Measurements from ENCODE around the gene ITPK1.

ITPK1 gene

DNA sequence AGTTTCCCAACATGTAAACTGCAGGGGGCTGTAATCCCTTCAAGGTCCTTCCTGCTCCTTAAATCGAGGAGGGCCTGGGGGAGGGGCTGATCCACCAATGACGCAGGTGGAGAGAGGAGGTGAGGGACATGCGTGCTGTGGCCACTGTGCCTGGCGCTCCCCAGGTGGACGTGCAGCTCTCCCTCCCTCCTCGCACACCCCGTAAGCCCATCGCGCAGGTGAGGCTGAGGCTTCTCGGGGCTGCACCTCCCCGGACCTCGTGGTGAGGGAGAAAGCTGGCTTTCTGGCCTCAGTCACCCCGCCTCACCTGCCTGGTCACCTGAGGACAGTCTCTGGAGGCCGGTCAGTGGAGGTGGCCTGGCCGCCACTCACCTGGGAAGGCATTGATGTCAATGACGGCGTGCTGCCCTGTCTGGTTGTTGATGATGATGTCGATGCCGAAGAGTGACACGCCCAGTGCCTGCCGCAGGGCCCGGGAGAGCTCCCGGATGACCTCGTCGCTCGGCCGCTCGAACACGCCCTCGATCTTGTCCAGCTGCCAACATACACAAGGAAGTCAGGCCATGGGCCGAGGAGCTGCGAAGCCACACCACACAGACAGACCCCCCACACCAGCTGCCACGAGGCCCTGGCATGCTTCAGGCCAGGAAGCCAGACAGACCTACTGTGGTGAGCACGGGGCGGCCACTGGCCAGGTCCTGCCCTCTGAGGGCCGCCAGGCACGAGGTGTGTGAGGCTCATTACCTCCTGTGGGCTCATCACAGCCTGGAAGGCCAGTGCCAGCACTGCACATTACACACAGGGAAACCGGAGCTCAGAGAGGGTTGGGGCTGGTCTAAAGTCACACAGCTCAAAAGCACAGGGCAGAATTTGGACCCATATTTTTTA lies 169.5 kb downstream of the ITPK1 start:
- no peak for TF ChIP-seq CTCF (IDR thresholded peaks at IDR 0.05; ENCODE audit: low read depth, low read length)
- Histone ChIP-seq H3K27ac (ENCODE audit: low read length) (no peak overlapping the region), H3K4me1 (ENCODE audit: low read length) (no peaks in the 10 kb centered on the region), H3K4me3 (ENCODE audit: low read length) (no peak overlapping the region), H3K9ac (ENCODE audit: low read length) (no peak overlapping the region), H3K36me3 (replicated peaks; ENCODE audit: low read depth, low read length) (no peaks in the 10 kb centered on the region), H3K9me3 (ENCODE audit: insufficient read depth, low read length) (no peaks in the 10 kb centered on the region), H4K20me1 (ENCODE audit: insufficient read depth, low read length) (no peaks in the 10 kb centered on the region), H3K79me2 (ENCODE audit: low read length) (no peaks in the 10 kb centered on the region), H3K27me3 (ENCODE audit: low read depth, low read length) (no peaks in the 10 kb centered on the region), H3K4me2 (ENCODE audit: low read length) (no peak overlapping the region), H2AFZ (ENCODE audit: low read depth, low read length) (no peak overlapping the region)

DNA sequence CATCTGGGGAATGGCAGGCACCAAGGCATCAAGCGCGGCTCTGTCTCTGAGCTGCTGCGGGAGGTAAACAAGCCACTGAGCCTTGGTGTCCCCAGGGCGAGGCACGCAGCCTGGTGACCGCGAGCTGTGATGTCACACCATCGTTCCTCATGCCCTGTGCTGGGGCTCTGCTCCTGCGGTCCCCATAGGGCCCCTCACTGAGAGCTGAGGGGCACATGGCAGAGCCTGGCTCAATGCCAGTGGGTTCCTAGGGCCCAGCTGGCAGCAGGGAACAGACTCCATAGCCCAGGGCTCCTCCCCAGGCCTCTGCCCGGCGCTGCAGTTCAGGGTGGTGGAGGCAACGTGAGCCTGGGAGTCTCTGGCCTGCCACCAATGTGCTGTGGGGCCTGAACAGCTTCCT lies 170.2 kb downstream of the ITPK1 start:
- Histone ChIP-seq H3K27me3 (ENCODE audit: low read depth, low read length) (no peaks in the 10 kb centered on the region), H3K4me2 (ENCODE audit: low read length) (no peak overlapping the region), H3K79me2 (ENCODE audit: low read length) (no peaks in the 10 kb centered on the region), H3K36me3 (replicated peaks; ENCODE audit: low read depth, low read length) (no peaks in the 10 kb centered on the region), H3K9me3 (ENCODE audit: insufficient read depth, low read length) (no peaks in the 10 kb centered on the region), H4K20me1 (ENCODE audit: insufficient read depth, low read length) (no peaks in the 10 kb centered on the region), H3K4me1 (ENCODE audit: low read length) (no peaks in the 10 kb centered on the region), H2AFZ (ENCODE audit: low read depth, low read length) (no peak overlapping the region), H3K4me3 (ENCODE audit: low read length) (no peak overlapping the region), H3K9ac (ENCODE audit: low read length) (no peak overlapping the region), H3K27ac (ENCODE audit: low read length) (no peak overlapping the region)
- TF ChIP-seq EZH2phosphoT487 (IDR thresholded peaks at IDR 0.05; ENCODE audit: low read depth) (no peak), CTCF (IDR thresholded peaks at IDR 0.05; ENCODE audit: low read depth, low read length) (no peak)

DNA sequence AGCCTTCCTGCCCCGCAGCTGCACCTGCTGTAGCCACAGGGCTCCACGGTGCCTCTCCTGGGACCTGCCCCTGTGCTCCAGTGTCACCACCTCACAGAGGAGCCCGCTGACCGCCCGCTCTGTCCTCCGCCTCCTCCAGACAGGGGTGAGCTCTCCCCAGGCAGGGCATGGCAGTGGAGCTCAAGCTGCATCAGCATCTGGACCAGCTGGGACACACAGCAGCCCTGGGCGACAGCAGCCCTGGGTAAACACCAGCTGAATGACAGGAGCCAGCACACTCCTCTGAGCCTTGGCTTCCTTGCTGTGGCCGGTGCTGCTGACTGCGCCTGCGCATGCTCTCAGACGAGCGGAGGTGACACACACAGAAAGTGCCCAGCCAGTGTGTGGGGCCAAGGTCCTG lies 170.7 kb downstream of the ITPK1 start:
- H3K9me3 ChIP-seq (ENCODE audit: insufficient read depth, low read length), result no peaks in the 10 kb centered on the region
- TF ChIP-seq EZH2phosphoT487 (IDR thresholded peaks at IDR 0.05; ENCODE audit: low read depth) (no peak), CTCF (IDR thresholded peaks at IDR 0.05; ENCODE audit: low read depth, low read length) (no peak)
- H3K4me1 ChIP-seq (ENCODE audit: low read length), result no peaks in the 10 kb centered on the region
- H3K36me3 ChIP-seq (replicated peaks; ENCODE audit: low read depth, low read length), result no peaks in the 10 kb centered on the region
- no peaks in the 10 kb centered on the region for H4K20me1 ChIP-seq (ENCODE audit: insufficient read depth, low read length)
- H3K27ac ChIP-seq (ENCODE audit: low read length), result no peak overlapping the region
- H3K4me2 ChIP-seq (ENCODE audit: low read length), result no peak overlapping the region
- H3K4me3 ChIP-seq (ENCODE audit: low read length), result no peak overlapping the region
- no peaks in the 10 kb centered on the region for H3K27me3 ChIP-seq (ENCODE audit: low read depth, low read length)
- H3K9ac ChIP-seq (ENCODE audit: low read length), result no peak overlapping the region
- no peak overlapping the region for H2AFZ ChIP-seq (ENCODE audit: low read depth, low read length)
- no peaks in the 10 kb centered on the region for H3K79me2 ChIP-seq (ENCODE audit: low read length)

DNA sequence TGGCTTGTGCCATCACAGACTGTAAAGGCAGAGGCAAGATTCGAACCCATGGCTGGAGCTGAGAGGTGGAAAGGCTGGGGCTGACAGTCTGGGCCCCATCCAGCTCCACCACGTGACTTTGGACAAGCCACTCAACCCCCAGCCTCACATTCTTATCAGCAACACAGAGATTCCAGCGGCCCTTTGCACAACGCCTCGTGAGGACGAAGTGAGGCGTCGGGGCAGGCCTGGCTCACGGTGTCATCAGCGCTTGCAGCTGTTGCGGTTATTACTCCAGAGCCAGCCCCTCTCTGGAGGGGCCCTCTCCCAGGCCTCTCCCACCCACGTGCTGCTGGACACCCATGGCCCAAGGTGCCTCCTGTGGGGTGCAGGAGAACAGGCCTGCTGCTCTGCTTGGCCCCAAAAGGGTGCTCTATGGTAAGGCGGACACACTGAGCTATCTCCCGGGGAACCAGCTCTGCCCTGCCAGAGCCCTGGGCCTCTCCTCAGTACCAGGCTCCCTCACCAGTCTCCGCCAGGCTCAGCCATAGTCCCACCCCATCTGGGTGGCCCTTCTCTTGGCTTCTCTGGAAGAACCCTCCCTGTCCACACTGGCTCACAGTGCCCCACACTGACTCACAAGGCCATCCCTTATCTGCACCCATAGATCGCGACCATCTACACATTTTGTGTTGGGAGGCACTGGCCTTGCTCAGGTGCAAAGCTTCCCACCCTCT lies 171.7 kb downstream of the ITPK1 start:
- H2AFZ ChIP-seq (ENCODE audit: low read depth, low read length), result no peak overlapping the region
- no peaks in the 10 kb centered on the region for H4K20me1 ChIP-seq (ENCODE audit: insufficient read depth, low read length)
- H3K9me3 ChIP-seq (ENCODE audit: insufficient read depth, low read length), result no peaks in the 10 kb centered on the region
- no peaks in the 10 kb centered on the region for H3K4me1 ChIP-seq (ENCODE audit: low read length)
- no peak overlapping the region for H3K4me2 ChIP-seq (ENCODE audit: low read length)
- no peaks in the 10 kb centered on the region for H3K79me2 ChIP-seq (ENCODE audit: low read length)
- H3K27me3 ChIP-seq (ENCODE audit: low read depth, low read length), result no peaks in the 10 kb centered on the region
- no peak overlapping the region for H3K9ac ChIP-seq (ENCODE audit: low read length)
- no peak overlapping the region for H3K4me3 ChIP-seq (ENCODE audit: low read length)
- TF ChIP-seq CTCF (IDR thresholded peaks at IDR 0.05; ENCODE audit: low read depth, low read length) (no peak), EZH2phosphoT487 (IDR thresholded peaks at IDR 0.05; ENCODE audit: low read depth) (no peak)
- no peaks in the 10 kb centered on the region for H3K36me3 ChIP-seq (replicated peaks; ENCODE audit: low read depth, low read length)
- H3K27ac ChIP-seq (ENCODE audit: low read length), result no peak overlapping the region
